CD4-positive, alpha-beta T cell treated with Interleukin-6 at 100 ng/mL for 8 hours (primary cell): ENCODE data around the gene POTEF.
"Not testable (repeated sequence)": the region's sequence is repeated elsewhere in the genome, so short reads cannot be mapped to it uniquely, and the experiment has no call there.

Experiments
- DNase-seq: peaks from one replicate; pipeline ENCODE4 v3.0.0-alpha.2; 2020; ENCODE audit warnings: mixed read lengths, low spot score

POTEF gene

DNA sequence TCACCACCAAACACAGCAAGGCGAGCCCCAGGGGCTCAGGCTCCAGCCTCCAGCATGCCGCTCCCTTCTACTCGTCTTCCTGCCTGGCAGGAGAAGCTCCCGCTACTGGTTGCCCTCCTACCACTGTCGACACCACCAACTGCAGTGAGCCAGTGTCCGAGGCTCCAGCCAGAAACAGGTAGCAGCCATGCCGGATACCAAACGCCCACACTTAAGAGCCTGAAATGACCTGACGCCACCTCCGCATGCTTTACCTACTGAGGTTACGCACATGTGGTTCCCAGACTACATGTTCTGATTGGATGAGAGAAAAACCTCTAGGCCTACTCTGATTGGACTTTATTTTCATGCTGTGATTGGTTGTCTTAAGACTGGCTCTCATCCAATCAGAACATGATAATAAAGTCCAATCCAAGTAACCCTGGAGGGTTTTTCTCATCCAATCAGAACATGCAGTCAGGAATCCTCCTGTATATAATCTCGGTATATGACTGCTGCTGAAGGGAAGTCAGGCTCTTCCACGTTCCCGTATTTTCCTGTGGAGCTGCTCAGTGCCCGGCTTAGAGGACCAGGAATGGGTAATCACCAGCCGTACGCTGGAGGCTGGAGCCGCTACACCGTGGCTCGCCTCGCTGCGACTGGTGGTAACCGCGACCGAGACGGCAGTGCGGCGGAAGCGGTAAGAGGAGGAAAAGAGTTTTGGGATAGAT lies at the start of gene POTEF:
POTEF (minus strand) TSS at position 103 of the 710 bp plus-strand sequence. CDS start 8,707 bp downstream, outside the sequence.
- DNase-seq = not testable (repeated sequence)

GRCh38 chr2:130174866-130175265 lies 45.8 kb upstream of the POTEF start:
- not testable (repeated sequence) for DNase-seq

DNA sequence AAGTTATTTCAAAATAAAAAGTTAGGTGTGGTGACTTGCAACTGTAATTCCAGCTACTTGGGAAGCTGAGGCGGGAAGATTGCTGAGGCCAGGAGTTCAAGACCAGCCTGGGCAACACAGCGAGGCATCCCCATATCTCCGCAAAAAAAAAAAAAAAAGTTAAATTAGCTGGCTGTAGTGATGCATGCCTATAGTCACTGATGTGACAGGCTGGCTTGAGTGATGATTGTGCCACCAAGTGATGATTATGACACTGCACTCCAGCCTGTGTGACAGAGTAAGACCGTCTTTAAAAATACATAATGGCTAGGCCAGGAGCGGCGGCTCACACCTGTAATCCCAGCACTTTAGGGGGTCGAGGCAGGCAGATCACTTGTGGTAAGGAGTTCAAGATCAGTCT lies 40.9 kb upstream of the POTEF start:
- no peak for DNase-seq

- DNase-seq = not testable (repeated sequence)
Observed at GRCh38 chr2:130169163-130169562, 40.1 kb upstream of the POTEF start.

- DNase-seq = not testable (repeated sequence)
Observed at GRCh38 chr2:130166611-130167010, 37.6 kb upstream of the POTEF start.

DNA sequence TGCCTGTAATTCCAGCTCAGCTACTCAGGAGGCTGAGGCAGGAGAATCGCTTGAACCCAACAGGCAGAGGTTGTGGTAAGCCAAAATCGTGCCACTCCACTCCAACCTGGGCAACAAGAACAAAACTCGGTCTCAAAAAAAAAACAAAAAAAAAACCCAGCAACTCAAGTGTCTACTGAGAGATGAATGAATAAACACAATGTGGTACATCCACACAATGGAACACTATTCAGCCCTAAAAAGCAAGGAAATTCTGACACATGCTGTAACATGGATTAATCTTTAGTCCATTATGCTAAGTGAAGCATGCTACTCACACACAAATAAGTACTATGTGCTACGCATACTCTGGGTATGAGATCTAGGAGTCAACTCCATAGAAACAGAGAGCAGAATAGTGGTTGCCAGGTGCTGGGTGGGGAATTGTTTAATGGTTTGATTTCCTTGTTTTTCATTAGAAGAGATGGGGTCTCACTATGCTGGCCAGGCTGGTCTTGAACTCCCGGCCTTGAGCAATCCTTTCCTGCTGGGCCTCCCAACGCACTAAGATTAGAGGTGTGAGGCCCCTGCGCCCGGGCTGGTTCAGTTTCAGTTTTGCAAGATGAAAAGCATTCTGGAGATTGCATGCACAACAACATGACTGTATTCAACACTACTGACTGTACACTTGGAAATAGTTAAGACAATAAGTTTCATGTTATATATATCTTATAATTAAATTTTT lies 36.4 kb upstream of the POTEF start:
- DNase-seq = no peak

GRCh38 chr2:130162968-130163367 lies 33.9 kb upstream of the POTEF start:
- DNase-seq = no peak

DNA sequence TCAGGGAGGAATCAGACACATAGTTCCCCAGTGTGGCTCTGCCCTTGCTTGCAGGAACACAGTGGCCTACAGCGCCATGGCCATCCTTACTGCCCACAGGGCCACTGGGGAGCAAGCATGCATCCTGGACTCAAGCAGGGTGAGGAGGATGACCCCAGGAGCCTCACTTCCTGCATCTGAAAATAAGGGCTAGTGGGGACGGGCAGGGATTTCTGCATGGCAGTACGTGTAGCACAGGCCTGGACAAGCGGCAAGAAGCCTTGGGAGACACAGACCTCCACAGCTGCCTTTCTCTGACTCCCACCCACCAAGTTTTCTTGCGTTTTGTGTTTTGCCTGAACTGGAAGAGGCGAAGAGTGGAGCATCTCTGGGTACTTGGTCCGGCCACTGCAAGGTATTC lies 33.5 kb upstream of the POTEF start:
- DNase-seq = not testable (repeated sequence)

GRCh38 chr2:130160838-130161705 lies 32.0 kb upstream of the POTEF start:
- not testable (repeated sequence) for DNase-seq

DNA sequence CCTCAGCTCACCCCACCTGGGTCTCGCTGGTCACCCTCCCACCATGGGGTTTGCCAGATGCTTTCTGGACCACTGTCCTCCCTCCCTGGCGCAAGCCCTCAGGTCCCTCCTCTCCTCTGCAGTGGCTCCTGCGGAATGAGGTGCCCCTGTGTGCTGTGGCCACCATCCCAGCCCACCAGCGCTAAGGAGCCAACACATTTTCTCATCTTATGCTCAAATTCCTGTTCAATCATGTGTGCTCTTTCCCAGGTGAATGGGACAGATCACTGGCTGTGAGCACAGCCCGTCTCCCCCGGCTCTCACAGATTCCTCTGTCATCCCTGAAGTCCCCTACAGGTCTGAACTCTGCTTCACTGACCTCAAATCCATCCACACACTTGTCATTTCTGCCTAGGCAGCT lies 31.1 kb upstream of the POTEF start:
- DNase-seq = no peak

DNA sequence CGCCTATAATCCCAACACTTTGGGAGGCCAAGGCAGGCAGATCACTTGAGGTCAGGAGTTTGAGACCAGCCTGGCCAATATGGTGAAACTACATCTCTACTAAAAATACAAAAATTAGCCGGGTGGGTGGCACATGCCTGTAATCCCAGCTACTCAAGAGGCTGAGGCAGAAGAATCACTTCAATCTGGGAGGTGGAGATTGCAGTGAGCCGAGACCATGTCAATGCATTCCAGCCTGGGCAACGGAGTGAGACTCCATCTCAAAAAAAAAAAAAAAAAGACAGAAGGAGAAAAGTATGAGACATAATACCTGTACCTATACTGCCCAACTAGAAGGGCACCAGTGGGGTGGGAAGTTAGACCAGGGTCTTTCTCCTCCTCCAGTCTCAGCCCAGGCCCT lies 30.4 kb upstream of the POTEF start:
- DNase-seq = not testable (repeated sequence)

GRCh38 chr2:130158631-130159030 lies 29.6 kb upstream of the POTEF start:
- no peak for DNase-seq

DNA sequence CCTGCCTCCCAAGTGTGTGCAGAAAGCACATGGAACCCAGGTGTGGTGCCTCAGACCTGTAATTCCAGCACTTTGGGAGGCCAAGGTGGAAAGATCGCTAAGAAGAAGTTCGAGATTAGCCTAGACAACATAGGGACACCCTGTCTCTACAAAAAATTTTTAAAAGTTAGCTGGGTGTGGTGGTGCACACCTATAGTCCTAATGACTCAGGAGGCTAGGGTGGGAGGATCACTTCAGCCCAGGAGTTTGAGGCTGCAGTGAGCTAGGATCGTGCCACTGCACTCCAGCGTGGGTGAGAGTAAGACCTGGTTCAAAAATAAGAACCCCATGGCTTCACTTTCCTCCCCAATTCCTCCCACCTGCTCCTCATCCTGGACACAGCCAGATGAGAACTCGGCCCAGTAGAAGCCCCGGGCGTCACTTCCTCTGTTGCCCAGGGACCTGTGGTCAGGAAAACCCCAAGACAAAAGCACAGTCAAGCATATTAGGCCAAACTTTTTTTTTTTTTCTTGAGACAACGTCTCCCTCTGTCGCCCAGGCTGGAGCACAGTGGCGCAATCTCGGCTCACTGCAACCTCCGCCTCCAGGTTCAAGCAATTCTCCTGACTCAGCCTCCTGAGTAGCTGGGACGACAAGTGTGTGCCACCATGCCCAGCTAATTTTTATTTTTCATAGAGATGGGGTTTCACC lies 28.9 kb upstream of the POTEF start:
- not testable (repeated sequence) for DNase-seq

- DNase-seq = not testable (repeated sequence)
Observed at GRCh38 chr2:130157354-130157753, 28.3 kb upstream of the POTEF start.

DNA sequence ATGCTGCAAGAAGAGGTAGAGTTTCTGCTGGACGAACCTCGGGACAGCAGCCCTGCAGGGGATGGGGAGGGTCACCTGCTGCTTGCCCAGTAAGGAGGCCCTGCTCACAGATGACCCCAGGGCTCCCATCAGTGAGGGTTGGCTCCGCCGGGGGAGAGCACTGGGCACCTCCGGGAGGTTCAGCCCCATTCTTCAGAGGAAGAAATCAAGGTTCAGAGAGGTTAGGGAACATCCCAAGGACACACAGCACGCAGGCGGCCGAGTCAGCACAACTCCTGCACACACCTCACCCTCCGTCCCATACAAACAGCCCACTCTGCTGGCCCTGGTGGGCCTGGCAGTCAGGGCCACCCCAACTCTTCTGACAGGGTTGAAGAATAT lies 27.6 kb upstream of the POTEF start:
- DNase-seq = no peak

GRCh38 chr2:130155956-130156623 lies 27.1 kb upstream of the POTEF start:
- not testable (repeated sequence) for DNase-seq

GRCh38 chr2:130154773-130155765 lies 26.0 kb upstream of the POTEF start:
- DNase-seq = no peak

DNA sequence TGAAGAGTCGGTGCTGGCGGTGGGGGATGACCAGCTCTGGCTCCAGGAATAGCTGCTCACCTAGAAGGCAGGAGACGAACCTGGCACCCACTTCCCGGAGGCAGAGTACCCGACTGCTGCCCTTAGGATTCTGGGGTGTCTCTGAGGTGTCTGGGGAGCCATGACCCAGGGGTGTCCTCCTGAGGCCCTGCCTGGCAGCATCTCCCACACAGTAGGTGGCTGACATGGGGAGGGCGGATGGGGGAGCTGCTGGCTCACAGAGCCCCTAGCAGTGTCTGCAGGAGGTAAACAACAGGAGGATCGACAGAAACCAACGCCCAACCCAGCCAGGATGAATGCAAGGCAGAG lies 25.4 kb upstream of the POTEF start:
- DNase-seq = not testable (repeated sequence)

DNA sequence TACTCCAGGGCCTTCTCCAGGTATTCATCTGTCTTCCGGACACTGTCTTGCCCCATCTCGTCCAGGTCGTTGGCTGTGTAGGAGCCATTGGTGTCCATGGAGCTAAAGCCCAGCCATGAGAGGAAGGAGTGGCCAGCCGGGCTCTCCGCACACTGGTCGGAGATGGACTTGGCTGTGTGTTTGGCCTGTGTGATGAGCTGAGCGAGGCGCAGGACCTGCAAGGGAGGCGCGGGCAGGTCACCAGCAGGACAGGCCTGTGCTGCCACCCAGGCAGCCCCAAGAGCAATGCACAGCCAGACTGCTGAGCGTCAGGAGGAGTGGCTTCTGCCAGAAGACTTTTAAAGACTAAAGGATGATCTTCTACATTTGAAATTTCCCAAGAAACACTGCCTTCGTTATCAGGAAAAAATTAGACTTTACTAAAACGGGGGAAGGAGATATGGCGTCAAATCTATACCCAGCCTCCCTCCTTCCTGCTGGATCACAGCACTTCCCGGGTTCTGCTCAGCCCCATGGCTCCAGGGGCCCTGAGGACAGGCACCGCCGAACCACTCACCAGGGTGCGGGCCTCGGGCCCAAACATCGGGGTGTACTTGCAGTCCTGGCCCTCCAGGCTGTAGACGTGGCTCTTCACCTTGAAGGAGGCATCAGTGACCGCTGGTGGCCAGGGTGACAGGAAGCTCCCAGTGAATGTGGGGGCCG lies 24.9 kb upstream of the POTEF start:
- DNase-seq = not testable (repeated sequence)
